IPS DF 6.9 (cell line): ENCODE results near the gene ADRB1.

Experiments used
- DNase-seq: peaks from one replicate; pipeline ENCODE4 v3.0.0-alpha.2; 2013; ENCODE audit warnings: low read depth, low spot score
- H3K27ac ChIP-seq: one replicate; pipeline ENCODE4 v1.5.1; 2013; ENCODE audit warnings: low read length, control low read depth
- H3K27me3 ChIP-seq: 2 replicates; pipeline ENCODE4 v1.6.1; 2013; ENCODE audit warnings: mild to moderate bottlenecking, low read length; ENCODE audit not compliant: control insufficient read depth, insufficient read depth
- H3K36me3 ChIP-seq: 2 replicates; pipeline ENCODE4 v1.6.1; 2013; ENCODE audit warnings: low read length; ENCODE audit not compliant: control insufficient read depth, insufficient read depth
- H3K4me1 ChIP-seq: 2 replicates; pipeline ENCODE4 v1.6.1; 2013; ENCODE audit warnings: low read length; ENCODE audit not compliant: control insufficient read depth, insufficient read depth
- H3K4me3 ChIP-seq: 2 replicates; pipeline ENCODE4 v1.5.1; 2013; ENCODE audit warnings: mild to moderate bottlenecking, low read length
- H3K9me3 ChIP-seq: 2 replicates; pipeline ENCODE4 v1.6.1; 2013; ENCODE audit warnings: low read length, inconsistent platforms; ENCODE audit not compliant: control insufficient read depth, insufficient read depth
- WGBS: extraction: QIAGEN DNeasy Blood & Tissue Kit; methylation state at CpG from one replicate; pipeline ENCODE4 v1.1.7; 2013; ENCODE audit warnings: mixed read lengths, missing lambda C conversion rate; ENCODE audit not compliant: insufficient read length, insufficient coverage; 5-methylcytosine and 5-hydroxymethylcytosine counted together

The ADRB1 gene

DNA sequence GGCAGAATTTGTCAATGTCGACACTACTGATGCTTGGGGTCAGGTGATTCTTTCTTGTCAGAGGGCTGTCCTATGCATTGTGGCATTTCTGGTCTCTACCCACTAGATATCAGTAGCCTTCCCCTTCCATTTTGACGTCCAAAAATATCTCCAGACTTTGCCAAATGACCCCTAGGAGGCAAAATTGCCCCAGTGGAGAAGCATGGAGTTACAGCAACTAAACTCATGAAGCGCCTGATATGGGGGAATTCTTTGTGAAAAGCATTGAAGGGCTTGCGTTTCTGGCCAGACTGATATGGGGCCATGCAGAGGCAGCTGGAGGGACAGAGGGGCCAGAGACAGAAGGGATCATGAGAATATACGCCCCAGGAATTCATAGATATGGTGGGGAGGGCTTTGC is 43.6 kb downstream of the ADRB1 start:
- no peak for DNase-seq
- H3K9me3 ChIP-seq, result no peaks in the 10 kb centered on the region
- no peaks in the 10 kb centered on the region for H3K36me3 ChIP-seq
- H3K27ac ChIP-seq, result no peak overlapping the region
- no peak overlapping the region for H3K4me3 ChIP-seq
- H3K4me1 ChIP-seq, result no peaks in the 10 kb centered on the region
- WGBS, result no CpG with 5 or more reads among the region's 5 CpGs
- no peaks in the 10 kb centered on the region for H3K27me3 ChIP-seq

DNA sequence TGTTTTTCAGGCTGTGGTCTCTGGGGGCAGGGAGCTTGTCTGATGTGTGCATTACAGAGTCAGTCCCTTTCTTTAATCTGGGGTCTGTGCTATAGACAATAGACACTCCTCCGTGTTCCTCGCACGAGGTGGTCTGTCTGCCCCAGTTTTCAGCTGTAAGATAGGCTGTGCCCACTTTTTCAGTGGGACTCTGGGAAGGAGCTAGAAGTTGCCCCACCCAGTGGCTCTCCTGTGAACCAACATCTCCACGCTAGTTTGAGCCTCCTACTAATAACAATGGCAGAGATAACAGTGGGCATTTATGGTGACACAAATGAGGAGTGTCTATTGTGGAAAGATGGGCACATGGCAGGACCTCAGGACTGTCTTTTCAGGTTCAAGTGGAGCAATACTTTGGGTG is 44.0 kb downstream of the ADRB1 start:
- Histone ChIP-seq H3K4me1 (no peaks in the 10 kb centered on the region), H3K36me3 (no peaks in the 10 kb centered on the region), H3K4me3 (no peak overlapping the region), H3K9me3 (no peaks in the 10 kb centered on the region), H3K27me3 (no peaks in the 10 kb centered on the region), H3K27ac (no peak overlapping the region)
- DNase-seq, result no peak
- WGBS, result no CpG with 5 or more reads among the region's 4 CpGs

- Histone ChIP-seq H3K27ac (no peak overlapping the region), H3K4me1 (no peaks in the 10 kb centered on the region), H3K36me3 (no peaks in the 10 kb centered on the region), H3K9me3 (no peaks in the 10 kb centered on the region), H3K4me3 (no peak overlapping the region), H3K27me3 (no peaks in the 10 kb centered on the region)
- DNase-seq, result no peak
- WGBS, result no CpG with 5 or more reads among the region's 3 CpGs
Observed at GRCh38 chr10:114094795-114095194, 51.1 kb downstream of the ADRB1 start.

DNA sequence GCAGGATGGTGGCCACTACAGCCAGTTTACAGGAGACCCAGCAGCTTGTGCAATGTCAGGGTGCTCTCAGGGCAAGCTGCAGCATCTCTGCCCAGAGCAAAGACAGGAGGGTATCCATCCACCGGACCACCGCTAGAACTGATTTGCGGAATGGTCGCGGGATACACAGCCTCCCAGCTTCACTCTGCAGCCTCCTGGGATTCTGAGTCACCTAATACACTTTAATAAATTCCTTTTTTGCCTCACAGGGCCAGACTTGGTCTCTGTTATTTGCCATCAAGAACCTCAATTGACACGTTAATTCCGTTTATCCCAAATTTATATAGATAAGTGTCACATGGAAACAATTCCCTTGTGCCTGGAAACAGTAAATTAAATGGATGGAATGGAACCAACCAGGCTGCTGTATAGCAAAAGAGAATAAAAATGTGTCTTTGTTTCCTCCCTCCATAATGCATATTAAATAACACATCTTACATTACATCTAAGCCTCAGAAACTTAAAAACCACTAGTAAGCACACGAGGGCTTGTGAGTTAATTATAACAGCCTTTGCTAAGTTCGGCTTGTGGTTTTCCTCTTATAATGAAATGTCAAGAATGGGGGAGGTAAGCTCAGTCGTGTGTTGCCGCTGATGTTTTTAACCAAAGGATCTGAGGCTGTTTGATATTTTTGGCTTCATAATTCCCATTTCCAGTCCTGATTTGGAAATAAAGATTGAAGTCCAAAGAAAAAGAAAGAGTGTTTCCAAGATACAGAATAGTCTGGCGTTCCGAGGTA is 52.1 kb downstream of the ADRB1 start:
- Histone ChIP-seq H3K36me3 (no peaks in the 10 kb centered on the region), H3K27me3 (peaks cover 6% of the 10 kb centered on the region; the same call in 1 of the 2 replicates), H3K9me3 (no peaks in the 10 kb centered on the region), H3K4me1 (no peaks in the 10 kb centered on the region), H3K4me3 (no peak overlapping the region), H3K27ac (no peak overlapping the region)
- WGBS, result no CpG with 5 or more reads among the region's 13 CpGs
- no peak for DNase-seq
